GM12891 (cell line): ENCODE measurements around the gene PLCL1.

ENCODE experiments used
- DNase-seq: peaks from one replicate; pipeline ENCODE4 v3.0.0; 2011; ENCODE audit warnings: low spot score; ENCODE audit not compliant: insufficient read length
- FAIRE-seq: peaks from 2 replicates; lab custom pipeline; 2011; peaks lifted over from hg19 to GRCh38; lab: Jason Lieb, UNC
- PAX5 ChIP-seq: IDR thresholded peaks from 2 replicates; pipeline ENCODE4 v1.6.1; 2011; ENCODE audit warnings: low read length, moderate library complexity, mild to moderate bottlenecking; ENCODE audit not compliant: insufficient read depth, severe bottlenecking
- POLR2A ChIP-seq: IDR thresholded peaks from 2 replicates; pipeline ENCODE4 v1.6.1; 2011; ENCODE audit warnings: low read depth, low read length, control low read depth
- POLR2AphosphoS5 ChIP-seq: IDR thresholded peaks from 2 replicates; pipeline ENCODE4 v1.6.1; 2011; ENCODE audit warnings: low read depth, low read length, control low read depth
- POU2F2 ChIP-seq: IDR thresholded peaks from 2 replicates; pipeline ENCODE4 v1.6.1; 2011; ENCODE audit warnings: low read depth, mild to moderate bottlenecking, control low read depth, low read length, moderate library complexity
- SPI1 ChIP-seq: IDR thresholded peaks from 2 replicates; pipeline ENCODE4 v1.6.1; 2011; ENCODE audit warnings: low read depth, low read length, control low read depth
- TAF1 ChIP-seq: IDR thresholded peaks from 2 replicates; pipeline ENCODE4 v1.6.1; 2011; ENCODE audit warnings: low read depth, low read length, control low read depth

PLCL1 gene

DNA sequence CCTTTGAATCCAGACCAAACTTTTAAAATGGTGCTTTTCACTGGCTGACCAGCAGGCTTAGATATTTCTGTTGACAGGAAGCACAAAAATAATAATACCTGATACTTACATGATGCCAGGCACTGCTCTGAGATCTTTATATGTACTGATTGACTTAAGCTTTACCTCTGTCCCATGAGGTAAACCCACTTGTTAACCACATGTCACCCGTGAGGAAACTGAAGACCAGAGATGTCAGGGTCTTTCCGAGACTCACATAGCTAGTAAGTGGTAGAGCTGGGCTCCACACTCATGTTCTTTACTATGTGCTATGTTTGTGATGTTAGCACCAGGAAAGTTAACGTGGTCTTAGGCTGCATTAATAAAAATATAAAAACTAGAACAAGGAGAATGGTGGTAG lies 297.7 kb downstream of the PLCL1 start:
- no peak for FAIRE-seq
- DNase-seq, result no peak
- TF ChIP-seq POLR2A (no peak), POLR2AphosphoS5 (no peak), POU2F2 (no peak), TAF1 (no peak), PAX5 (no peak), SPI1 (no peak)

DNA sequence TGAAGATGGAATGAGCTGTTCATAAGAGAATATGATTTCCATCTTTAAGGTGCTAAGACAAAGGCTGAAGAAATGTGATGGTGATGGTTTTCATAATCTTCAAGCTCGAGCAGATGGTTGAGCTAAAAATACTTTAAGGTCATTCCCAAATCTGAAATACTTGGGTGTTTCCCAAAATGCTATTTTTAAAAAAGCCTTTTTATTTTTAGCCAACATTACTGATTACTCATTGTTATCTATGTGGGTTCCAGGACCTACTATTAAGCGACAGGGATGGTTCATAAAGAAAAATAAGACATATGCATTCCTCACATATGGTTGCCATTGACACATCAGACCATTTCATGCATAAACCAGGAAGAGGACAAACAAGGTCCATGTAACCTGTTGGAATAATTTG lies 298.5 kb downstream of the PLCL1 start:
- DNase-seq, result no peak
- TF ChIP-seq SPI1, result no peak
- no peak for TF ChIP-seq POLR2AphosphoS5
- TF ChIP-seq TAF1, result no peak
- no peak for TF ChIP-seq POU2F2
- TF ChIP-seq POLR2A, result no peak
- TF ChIP-seq PAX5, result no peak
- no peak for FAIRE-seq

DNA sequence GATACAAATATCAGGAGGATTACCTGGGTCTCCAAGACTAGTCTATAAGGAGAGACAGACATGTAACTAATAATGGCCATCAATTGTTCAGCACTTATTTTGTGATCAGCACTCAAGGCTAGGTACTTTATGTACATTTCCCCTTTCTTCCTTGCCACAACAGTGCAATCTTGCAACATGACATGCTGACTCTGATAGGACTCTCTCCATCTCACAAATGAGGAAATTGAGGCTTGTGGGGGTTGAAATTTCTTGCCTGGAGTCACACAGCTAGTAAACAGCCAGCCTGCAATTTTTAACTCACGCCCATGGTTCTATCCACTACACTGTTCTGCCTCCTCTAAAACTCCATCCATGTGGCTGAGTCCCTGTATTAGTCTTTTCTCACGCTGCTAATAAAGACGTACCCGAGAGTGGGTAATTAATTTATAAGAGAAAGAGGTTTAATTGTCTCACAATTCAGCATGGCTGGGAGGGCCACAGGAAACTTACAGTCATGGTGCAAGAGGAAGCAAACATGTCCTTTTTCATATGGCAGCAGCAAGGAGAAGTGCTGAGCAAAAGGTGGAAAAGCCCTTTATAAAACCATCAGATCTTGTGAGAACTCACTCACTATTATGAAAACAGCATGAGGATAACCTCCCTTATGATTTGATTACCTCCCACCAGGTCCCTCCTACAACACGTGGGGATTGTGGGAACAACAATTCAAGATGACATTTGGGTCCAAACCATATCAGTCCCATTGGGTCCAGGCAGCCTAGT lies 302.4 kb downstream of the PLCL1 start:
- DNase-seq (no peak), FAIRE-seq (peak; percentile 5)
- no peak for TF ChIP-seq POU2F2
- no peak for TF ChIP-seq SPI1
- no peak for TF ChIP-seq TAF1
- TF ChIP-seq POLR2AphosphoS5, result no peak
- TF ChIP-seq POLR2A, result no peak
- no peak for TF ChIP-seq PAX5

DNA sequence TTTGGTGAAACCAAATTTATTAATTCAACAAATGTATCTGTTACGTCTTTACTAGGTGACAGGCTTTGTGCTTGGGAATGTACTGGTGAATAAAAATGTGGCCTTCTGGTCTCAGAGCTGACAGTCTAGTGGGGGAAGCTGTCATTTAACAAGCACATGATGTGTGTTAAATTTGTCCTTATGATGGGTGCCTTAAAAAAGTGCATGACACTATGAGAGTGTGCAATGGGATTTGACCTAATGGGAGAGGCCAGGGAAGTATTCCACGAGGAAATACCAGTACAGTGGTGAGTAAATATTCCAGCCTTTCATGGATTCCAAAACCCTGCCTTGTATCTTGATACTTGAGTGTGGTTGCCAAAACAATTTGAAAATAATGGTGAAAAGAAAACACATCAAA lies 308.9 kb downstream of the PLCL1 start:
- TF ChIP-seq POLR2AphosphoS5 (no peak), POU2F2 (no peak), PAX5 (no peak)
- FAIRE-seq (no peak), DNase-seq (no peak)

DNA sequence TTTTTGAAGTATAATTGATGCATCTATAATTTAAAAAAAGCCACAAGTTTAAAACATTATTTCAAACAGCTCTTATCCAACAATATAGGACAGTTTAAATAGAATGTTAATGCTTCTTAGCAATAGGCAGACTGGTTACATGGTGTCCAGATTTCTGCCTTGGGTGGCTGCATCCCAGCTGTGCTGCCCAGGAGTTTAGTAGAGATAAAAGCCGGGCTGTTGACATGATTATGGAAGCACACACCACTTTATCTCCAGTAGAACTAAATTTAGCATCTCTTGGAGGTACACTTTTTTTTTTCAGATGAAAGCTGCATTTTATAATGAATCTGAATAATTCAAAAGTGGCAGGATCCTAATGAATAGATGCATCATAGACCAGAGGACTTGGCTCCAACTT lies 309.7 kb downstream of the PLCL1 start:
- DNase-seq (no peak), FAIRE-seq (no peak)
- TF ChIP-seq PAX5 (no peak), SPI1 (no peak), TAF1 (no peak), POLR2AphosphoS5 (no peak), POU2F2 (no peak), POLR2A (no peak)

DNA sequence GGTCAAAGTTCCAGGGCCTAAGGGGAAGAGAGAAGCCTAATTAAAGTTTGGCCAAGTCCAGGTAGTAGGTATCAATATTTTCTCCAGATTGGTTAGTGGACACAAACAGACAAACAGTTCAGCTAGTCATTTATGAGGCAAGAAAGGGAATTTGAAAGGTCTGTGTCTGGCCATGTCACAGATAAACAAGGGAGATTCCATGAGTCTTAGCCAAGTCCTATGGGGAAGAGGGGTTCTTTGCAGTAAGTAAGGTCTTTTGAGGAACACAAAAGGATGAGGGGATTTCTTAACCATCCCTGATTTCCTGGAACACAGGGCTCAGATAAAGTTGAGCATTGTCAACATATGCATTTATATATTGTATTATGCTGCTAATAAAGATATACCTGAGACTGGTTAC lies 310.8 kb downstream of the PLCL1 start:
- DNase-seq (no peak), FAIRE-seq (no peak)
- TF ChIP-seq PAX5, result no peak
- no peak for TF ChIP-seq TAF1
- TF ChIP-seq SPI1, result no peak
- no peak for TF ChIP-seq POU2F2
- no peak for TF ChIP-seq POLR2AphosphoS5
- TF ChIP-seq POLR2A, result no peak

DNA sequence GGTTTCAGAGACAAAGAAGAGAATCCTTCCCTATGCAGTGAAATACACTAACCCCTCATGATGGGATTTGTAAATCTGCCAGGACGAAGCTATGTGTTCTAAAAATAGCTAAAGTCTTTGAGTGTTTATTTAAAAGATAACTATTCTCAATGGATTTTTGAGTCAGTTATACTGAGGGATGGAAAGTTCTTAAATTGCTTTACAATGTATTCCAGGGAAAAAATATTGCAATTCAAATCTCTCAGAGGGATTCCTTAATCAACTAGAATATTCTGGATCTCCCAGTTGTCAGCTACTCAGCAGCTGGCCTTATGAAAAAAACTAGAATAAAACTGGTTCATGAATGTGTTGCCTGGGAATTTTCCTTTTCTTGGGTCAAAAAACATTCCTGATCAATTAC lies 312.4 kb downstream of the PLCL1 start:
- DNase-seq (no peak), FAIRE-seq (no peak)
- no peak for TF ChIP-seq SPI1
- TF ChIP-seq POLR2A, result no peak
- TF ChIP-seq POU2F2, result no peak
- TF ChIP-seq PAX5, result no peak
- TF ChIP-seq TAF1, result no peak
- TF ChIP-seq POLR2AphosphoS5, result no peak

DNA sequence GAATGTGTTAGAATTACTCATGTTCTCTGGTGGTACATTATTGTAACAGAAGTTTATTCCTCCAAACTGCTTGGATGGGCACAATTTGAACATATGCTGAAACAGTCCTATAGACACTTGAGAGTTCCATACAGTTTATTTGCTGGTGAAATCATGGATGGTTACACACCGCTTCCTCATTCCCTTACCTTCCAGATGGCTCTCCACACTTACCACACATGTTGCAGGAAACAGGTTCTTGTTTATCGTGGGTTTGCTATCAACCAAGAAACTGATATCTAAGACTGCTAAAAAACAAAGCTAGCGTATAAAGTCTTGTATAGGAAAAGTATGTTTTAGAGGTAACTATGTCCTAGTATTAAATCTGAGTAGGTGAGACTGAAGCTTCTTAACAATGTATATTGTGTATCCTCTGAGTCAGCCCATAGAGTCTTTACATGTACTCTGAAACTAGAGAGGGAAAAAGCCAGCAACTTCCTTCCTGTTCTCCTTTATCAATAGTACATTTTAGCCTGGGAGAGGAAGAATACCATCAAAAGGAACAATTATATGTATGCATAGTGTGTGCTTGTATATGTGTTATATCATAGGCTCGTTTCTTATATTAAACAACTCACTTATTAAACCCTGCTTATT lies 313.1 kb downstream of the PLCL1 start:
- TF ChIP-seq PAX5, result no peak
- TF ChIP-seq POLR2A, result no peak
- no peak for TF ChIP-seq TAF1
- no peak for TF ChIP-seq POU2F2
- TF ChIP-seq SPI1, result no peak
- no peak for TF ChIP-seq POLR2AphosphoS5
- FAIRE-seq, result no peak

DNA sequence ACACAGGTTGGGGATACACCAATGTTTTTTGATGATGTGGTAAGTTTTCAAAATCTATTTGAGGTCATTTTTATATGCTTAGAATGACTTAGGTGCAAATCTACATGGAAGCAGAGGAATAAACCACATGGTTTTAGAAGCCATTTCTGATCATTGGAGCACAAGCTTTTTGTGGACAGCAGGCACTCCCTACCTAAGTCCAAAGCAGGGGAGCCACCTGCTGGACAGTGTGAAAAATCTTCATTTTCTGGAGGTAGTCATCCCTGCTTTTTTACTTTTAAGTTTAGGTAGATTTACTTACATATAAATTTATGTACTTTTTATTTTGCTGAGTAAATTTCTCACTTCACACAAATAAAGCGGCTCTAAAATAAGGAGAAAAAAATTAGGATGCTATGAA lies 323.2 kb downstream of the PLCL1 start:
- TF ChIP-seq PAX5 (no peak), POLR2AphosphoS5 (no peak), TAF1 (no peak), POLR2A (no peak), SPI1 (no peak), POU2F2 (no peak)
- no peak for DNase-seq

More for the DNA sequence above, 313.1 kb downstream of the PLCL1 start:
- DNase-seq, result no peak

More for the DNA sequence above, 323.2 kb downstream of the PLCL1 start:
- FAIRE-seq, result no peak
